Endothelial cell of umbilical vein (primary cell): Measurements from ENCODE around the gene RETREG3. TPM values are rescaled to one million over a fixed set of nuclear protein-coding genes. Genes with fewer than 3 reads are reported as not detected.

Source experiments
- BruUV-seq: library from RNA; stranded (reverse); fragments of 400-500 nt; replicated peaks from 2 replicates; lab custom pipeline; 2021; lab: Mats Ljungman, UMichigan
- CTCF ChIA-PET: fragments of 300-600, 350-600 bp; sonication (Branson Sonifier 250); formaldehyde crosslinking; loops from one replicate; lab custom pipeline; 2021; ENCODE audit warnings: antibody characterized with exemption, inconsistent platforms; lab: Charles Lee
- POLR2A ChIA-PET: fragments of 300-600, 350-600 bp; sonication (Branson Sonifier 250); formaldehyde crosslinking; loops from one replicate; lab custom pipeline; 2021; ENCODE audit warnings: antibody characterized with exemption, inconsistent platforms; lab: Charles Lee
- DNase-seq: peaks from one replicate; pipeline ENCODE4 v3.0.0-alpha.2; 2011; ENCODE audit warnings: low read depth, low spot score
- FAIRE-seq: peaks from 2 replicates; lab custom pipeline; 2011; peaks lifted over from hg19 to GRCh38; lab: Jason Lieb, UNC
- H2AFZ ChIP-seq: 2 replicates; pipeline ENCODE4 v1.6.0; 2012; ENCODE audit warnings: low read depth, low read length, control low read depth, inconsistent platforms
- H3K27ac ChIP-seq: 2 replicates; pipeline ENCODE4 v1.5.1; 2011; ENCODE audit warnings: low read depth, mild to moderate bottlenecking, control low read depth, low read length, moderate library complexity; ENCODE audit not compliant: insufficient read depth
- H3K27me3 ChIP-seq, 2 experiments: 2 replicates each; pipeline versions ENCODE4 v1.6.0 to v1.6.1; 2011; ENCODE audit warnings: low read length in 2 of 2, mixed read lengths in 1 of 2; ENCODE audit not compliant: control insufficient read depth in 2 of 2, insufficient read depth in 2 of 2
- H3K36me3 ChIP-seq, 2 experiments: 2 replicates in 1 of 2; 3 replicates in 1 of 2; pipeline ENCODE4 v1.5.1; 2011; ENCODE audit warnings: low read length in 2 of 2, mild to moderate bottlenecking in 1 of 2, moderate library complexity in 1 of 2; ENCODE audit not compliant: control insufficient read depth in 2 of 2, insufficient read depth in 2 of 2; ENCODE audit errors: extremely low read depth in 1 of 2
- H3K4me1 ChIP-seq: 3 replicates; pipeline ENCODE4 v1.5.1; 2011; ENCODE audit warnings: mild to moderate bottlenecking, low read length; ENCODE audit not compliant: control insufficient read depth, insufficient read depth; ENCODE audit errors: extremely low read depth
- H3K4me2 ChIP-seq: 2 replicates; pipeline ENCODE4 v1.6.1; 2011; ENCODE audit warnings: low read length, control low read depth, mixed read lengths; ENCODE audit not compliant: insufficient read depth
- H3K4me3 ChIP-seq, 3 experiments: fragments of 200-600 bp in 1 of 3; sonication (generic), shearing (Covaris generic) in 1 of 3; replicated peaks in 1 of 3; 2 replicates each; pipeline ENCODE4 v1.5.1; 2011 to 2016; ENCODE audit warnings: control low read depth in 3 of 3, low read length in 3 of 3, mild to moderate bottlenecking in 2 of 3, inconsistent platforms in 1 of 3, low read depth in 1 of 3, moderate library complexity in 1 of 3; ENCODE audit not compliant: insufficient read depth in 1 of 3
- H3K79me2 ChIP-seq: 2 replicates; pipeline ENCODE4 v1.6.0; 2012; ENCODE audit warnings: low read length, inconsistent platforms; ENCODE audit not compliant: control insufficient read depth, insufficient read depth
- H3K9ac ChIP-seq: replicated peaks from 2 replicates; pipeline ENCODE3; 2011; ENCODE audit warnings: low read length, control low read depth; ENCODE audit not compliant: insufficient read depth; ENCODE audit errors: extremely low read depth
- H3K9me1 ChIP-seq: replicated peaks from 3 replicates; pipeline ENCODE4 v1.6.0; 2011; ENCODE audit warnings: mild to moderate bottlenecking, low read length; ENCODE audit not compliant: control insufficient read depth, insufficient read depth; ENCODE audit errors: extremely low read depth
- H3K9me3 ChIP-seq: replicated peaks from 2 replicates; pipeline ENCODE4 v1.5.1; 2012; ENCODE audit warnings: low read length, inconsistent platforms; ENCODE audit not compliant: control insufficient read depth, insufficient read depth
- H4K20me1 ChIP-seq: replicated peaks from 2 replicates; pipeline ENCODE3; 2011; ENCODE audit warnings: mild to moderate bottlenecking, low read length; ENCODE audit not compliant: control insufficient read depth, insufficient read depth; ENCODE audit errors: extremely low read depth
- EZH2 ChIP-seq: IDR thresholded peaks from 2 replicates; pipeline ENCODE4 v1.6.1; 2012; ENCODE audit warnings: borderline replicate concordance, low read depth, mild to moderate bottlenecking, moderate library complexity, low read length, inconsistent platforms; ENCODE audit not compliant: severe bottlenecking
- FOS ChIP-seq: IDR thresholded peaks from 2 replicates; pipeline ENCODE4 v1.6.1; 2011; ENCODE audit warnings: mild to moderate bottlenecking, low read length, moderate library complexity, borderline replicate concordance; ENCODE audit not compliant: insufficient read depth
- GATA2 ChIP-seq: IDR thresholded peaks from 2 replicates; pipeline ENCODE4 v1.7.0; 2011; ENCODE audit warnings: low read depth, mild to moderate bottlenecking, moderate library complexity, mixed read lengths, low read length; ENCODE audit not compliant: insufficient read length, insufficient read depth
- JUN ChIP-seq: IDR thresholded peaks from 2 replicates; pipeline ENCODE4 v1.6.1; 2011; ENCODE audit warnings: borderline replicate concordance, low read depth; ENCODE audit not compliant: insufficient read length, insufficient read depth
- MYC ChIP-seq: IDR thresholded peaks from one replicate; pipeline ENCODE4 v1.6.1; 2011; ENCODE audit warnings: mild to moderate bottlenecking, low read depth, low read length
- POLR2A ChIP-seq: IDR thresholded peaks from 2 replicates; pipeline ENCODE4 v1.6.1; 2012; ENCODE audit warnings: low read depth, mild to moderate bottlenecking, control low read depth, low read length
- POLR2AphosphoS5 ChIP-seq: IDR thresholded peaks from 2 replicates; pipeline ENCODE4 v1.6.1; 2012; ENCODE audit warnings: low read depth, mild to moderate bottlenecking, control low read depth, low read length, moderate library complexity; ENCODE audit not compliant: insufficient read depth
- dilution Hi-C: fragments of 300-500 bp; cut with MboI; formaldehyde crosslinking; loops from one replicate; pipeline ENCODE4 v1.15.0; 2019; ENCODE audit warnings: low sequenced_read_pairs; ENCODE audit not compliant: extremely low pct_ligation_motif_present
- intact Hi-C: fragments of 100-400 bp; cut with micrococcal nuclease; formaldehyde crosslinking; loops from one replicate; pipeline ENCODE4 v1.10.0; 2022
- polyA plus RNA-seq, 4 experiments: library from polyadenylated mRNA; depleted of rRNA in 3 of 4; stranded (reverse) in 3 of 4; unstranded in 1 of 4; fragments of >200 nt; gene quantifications; 2 replicates each; pipeline versions ENCODE4 v1.2.1 to v1.2.3, GENCODE V29; 2011 to 2012; ENCODE audit warnings: missing spikeins in 1 of 4
- total RNA-seq: library from RNA; stranded (reverse); gene quantifications from 2 replicates; pipeline ENCODE4 v1.2.3, GENCODE V29; 2021
- TF ChIP-seq, protein P1 (sequence below): IDR thresholded peaks from 2 replicates; pipeline ENCODE4 v1.6.1; 2011; ENCODE audit not compliant: insufficient read depth, insufficient read length
- TF ChIP-seq, protein P2 (sequence below), 2 donors: IDR thresholded peaks; 1 replicate in 1 of 2; 2 replicates in 1 of 2; pipeline ENCODE4 v1.5.1; 2011; ENCODE audit warnings: low read length in 2 of 2, mild to moderate bottlenecking in 2 of 2, moderate library complexity in 2 of 2, control low read depth in 1 of 2, inconsistent platforms in 1 of 2, low read depth in 1 of 2; ENCODE audit not compliant: insufficient read depth in 1 of 2; ENCODE audit errors: extremely low read depth in 1 of 2

The RETREG3 gene
- total and polyA plus RNA-seq, 2 donors (not counting 3 experiments of a cell fraction or from before 2014, with no cell fraction given): 36.2 to 53.4 TPM

DNA sequence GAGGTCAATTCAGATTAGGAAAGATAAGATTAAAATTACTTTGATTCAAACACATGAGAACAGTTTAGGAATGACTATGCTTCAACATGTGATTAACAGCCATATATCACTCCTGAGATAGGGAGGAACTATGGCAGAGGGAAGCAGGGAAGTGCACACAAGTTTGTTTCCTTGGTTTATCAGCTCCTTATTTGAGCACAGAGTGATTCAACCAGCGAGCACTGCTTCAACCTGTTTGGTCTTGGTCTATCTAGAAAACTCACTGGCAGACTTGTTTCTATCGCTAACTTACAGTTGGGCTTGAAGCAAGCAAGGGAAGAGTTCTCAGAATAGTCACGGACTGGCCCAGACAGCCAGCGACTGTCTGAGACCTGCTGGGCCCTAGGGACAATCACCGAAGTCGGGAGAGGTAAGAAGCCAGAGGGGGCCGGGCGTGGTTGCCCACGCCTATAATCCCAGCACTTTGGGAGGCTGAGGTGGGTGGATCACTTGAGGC is 23.8 kb upstream of the RETREG3 start:
- dilution Hi-C loops: no loop called here
- Histone ChIP-seq H3K4me1 (no peaks in the 10 kb centered on the region), H3K27ac (no peak overlapping the region), H3K79me2 (no peaks in the 10 kb centered on the region), H3K4me3 (no peak overlapping the region), H3K27me3 (no peaks in the 10 kb centered on the region), H3K9me3 (no peaks in the 10 kb centered on the region), H4K20me1 (no peaks in the 10 kb centered on the region), H3K9ac (no peak overlapping the region), H3K9me1 (no peaks in the 10 kb centered on the region), H3K4me2 (no peak overlapping the region), H2AFZ (no peak overlapping the region), H3K36me3 (no peaks in the 10 kb centered on the region)
- FAIRE-seq (no peak), DNase-seq (no peak)
- no TSS peak for BruUV-seq
- intact Hi-C loops: no loop called here
- POLR2A ChIA-PET: no interaction called here
- TF ChIP-seq, protein P1, sequence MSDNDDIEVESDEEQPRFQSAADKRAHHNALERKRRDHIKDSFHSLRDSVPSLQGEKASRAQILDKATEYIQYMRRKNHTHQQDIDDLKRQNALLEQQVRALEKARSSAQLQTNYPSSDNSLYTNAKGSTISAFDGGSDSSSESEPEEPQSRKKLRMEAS: no peak
- TF ChIP-seq, protein P2, sequence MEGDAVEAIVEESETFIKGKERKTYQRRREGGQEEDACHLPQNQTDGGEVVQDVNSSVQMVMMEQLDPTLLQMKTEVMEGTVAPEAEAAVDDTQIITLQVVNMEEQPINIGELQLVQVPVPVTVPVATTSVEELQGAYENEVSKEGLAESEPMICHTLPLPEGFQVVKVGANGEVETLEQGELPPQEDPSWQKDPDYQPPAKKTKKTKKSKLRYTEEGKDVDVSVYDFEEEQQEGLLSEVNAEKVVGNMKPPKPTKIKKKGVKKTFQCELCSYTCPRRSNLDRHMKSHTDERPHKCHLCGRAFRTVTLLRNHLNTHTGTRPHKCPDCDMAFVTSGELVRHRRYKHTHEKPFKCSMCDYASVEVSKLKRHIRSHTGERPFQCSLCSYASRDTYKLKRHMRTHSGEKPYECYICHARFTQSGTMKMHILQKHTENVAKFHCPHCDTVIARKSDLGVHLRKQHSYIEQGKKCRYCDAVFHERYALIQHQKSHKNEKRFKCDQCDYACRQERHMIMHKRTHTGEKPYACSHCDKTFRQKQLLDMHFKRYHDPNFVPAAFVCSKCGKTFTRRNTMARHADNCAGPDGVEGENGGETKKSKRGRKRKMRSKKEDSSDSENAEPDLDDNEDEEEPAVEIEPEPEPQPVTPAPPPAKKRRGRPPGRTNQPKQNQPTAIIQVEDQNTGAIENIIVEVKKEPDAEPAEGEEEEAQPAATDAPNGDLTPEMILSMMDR (IDR thresholded peaks at IDR 0.05; ENCODE audit: extremely low read depth in 1 of 2, insufficient read depth in 1 of 2, low read depth in 1 of 2, low read length in 2 of 2): no peak
- TF ChIP-seq EZH2: no peak
- TF ChIP-seq GATA2: no peak
- TF ChIP-seq POLR2AphosphoS5: no peak
- TF ChIP-seq MYC: no peak
- TF ChIP-seq JUN: no peak
- TF ChIP-seq FOS: no peak
- TF ChIP-seq POLR2A: no peak
- CTCF ChIA-PET: interaction anchor here (1.0 to 1.4 kb wide), 4 partner anchors 9 to 34 kb away, joined by 3 to 4 read pairs (median 3); no protein-coding TSS in a partner anchor
